ENCODE results near the gene CD164L2. TPM values are rescaled to one million over a fixed set of nuclear protein-coding genes. Genes with fewer than 3 reads are reported as not detected.

Gene CD164L2
- total RNA-seq, 2 donors from 2014 or later: not detected

- H3K36me3 Mint-ChIP-seq: no peaks in the 10 kb centered on the region
- no peak overlapping the region for H3K27ac Mint-ChIP-seq
- ATAC-seq (no peak), DNase-seq (ENCODE audit: low spot score in 2 of 2) (no peak)
- no peaks in the 10 kb centered on the region for H3K9me3 Mint-ChIP-seq
These were observed 5.2 kb downstream of the CD164L2 start for GRCh38 chr1:27377760-27378495.

- H3K27ac Mint-ChIP-seq: peak within 1 kb of the TSS in 1 of 2 donors; percentile 8
These were observed 8.6 kb downstream of the CD164L2 start, which contains the start of gene FCN3 for GRCh38 chr1:27374362-27375086. Gene FCN3, minus strand, starts transcription at chr1:27374824. Its CDS starts 6 bp downstream, at chr1:27374818.

GRCh38 chr1:27372808-27373690, 10.1 kb downstream of the CD164L2 start:
- Mint-ChIP-seq H3K27ac (peak overlapping the region in 1 of 2 donors; percentile 29), H3K36me3 (no peaks in the 10 kb centered on the region), H3K9me3 (no peaks in the 10 kb centered on the region)
- no peak for DNase-seq (ENCODE audit: low spot score in 2 of 2)
- ATAC-seq: no peak

More at GRCh38 chr1:27374362-27375086, 8.6 kb downstream of the CD164L2 start, which contains the start of gene FCN3:
- H3K9me3 Mint-ChIP-seq: no peaks in the 10 kb centered on the region
- H3K36me3 Mint-ChIP-seq: no peaks in the 10 kb centered on the region
- DNase-seq (ENCODE audit: low spot score in 2 of 2) (no peak), ATAC-seq (no peak)

- no peak for ATAC-seq
- H3K36me3 Mint-ChIP-seq: no peaks in the 10 kb centered on the region
- DNase-seq (ENCODE audit: low spot score in 2 of 2): no peak
- peak overlapping the region in 1 of 2 donors; percentile 29 for H3K27ac Mint-ChIP-seq
- H3K9me3 Mint-ChIP-seq: no peaks in the 10 kb centered on the region
These were observed 10.9 kb downstream of the CD164L2 start for GRCh38 chr1:27372022-27372807.

- Mint-ChIP-seq H3K9me3 (no peaks in the 10 kb centered on the region), H3K27ac (no peak overlapping the region), H3K36me3 (no peaks in the 10 kb centered on the region)
- ATAC-seq (no peak), DNase-seq (ENCODE audit: low spot score in 2 of 2) (no peak)
These were observed 14.1 kb downstream of the CD164L2 start for GRCh38 chr1:27368869-27369582.

GRCh38 chr1:27367160-27367650, 15.9 kb downstream of the CD164L2 start:
- H3K27ac Mint-ChIP-seq: no peak overlapping the region
- H3K9me3 Mint-ChIP-seq: no peaks in the 10 kb centered on the region
- no peaks in the 10 kb centered on the region for H3K36me3 Mint-ChIP-seq
- no peak for ATAC-seq
- no peak for DNase-seq (ENCODE audit: low spot score in 2 of 2)

GRCh38 chr1:27366411-27367159, 16.5 kb downstream of the CD164L2 start, which contains the start of gene MAP3K6:
Gene MAP3K6, minus strand, starts transcription at chr1:27366961. Its CDS starts 364 bp downstream, at chr1:27366597.
- no peaks in the 10 kb centered on the region for H3K36me3 Mint-ChIP-seq
- no peaks in the 10 kb centered on the region for H3K9me3 Mint-ChIP-seq
- ATAC-seq (peak in 1 of 2 donors; percentile 54), DNase-seq (ENCODE audit: low spot score in 2 of 2) (peak in 1 of 2 donors; percentile 70)
- H3K27ac Mint-ChIP-seq: peak within 1 kb of the TSS in 1 of 2 donors; percentile 93

- DNase-seq (ENCODE audit: low spot score in 2 of 2) (peak; percentile 77 to 88), ATAC-seq (peak; percentile 75 to 82)
- H3K36me3 Mint-ChIP-seq: no peaks in the 10 kb centered on the region
- H3K27ac Mint-ChIP-seq: peak overlapping the region in 1 of 2 donors; percentile 93
- H3K9me3 Mint-ChIP-seq: no peaks in the 10 kb centered on the region
These were observed 17.1 kb downstream of the CD164L2 start for GRCh38 chr1:27366113-27366410.

- no peaks in the 10 kb centered on the region for H3K9me3 Mint-ChIP-seq
- H3K36me3 Mint-ChIP-seq: no peaks in the 10 kb centered on the region
- DNase-seq (ENCODE audit: low spot score in 2 of 2) (peak; percentile 70 to 71), ATAC-seq (peak; percentile 75 to 81)
- H3K27ac Mint-ChIP-seq: peak overlapping the region in 1 of 2 donors; percentile 93
These were observed 17.6 kb downstream of the CD164L2 start for GRCh38 chr1:27365372-27366112.

GRCh38 chr1:27364696-27365371, 18.3 kb downstream of the CD164L2 start:
- ATAC-seq (no peak), DNase-seq (ENCODE audit: low spot score in 2 of 2) (no peak)
- Mint-ChIP-seq H3K36me3 (no peaks in the 10 kb centered on the region), H3K9me3 (no peaks in the 10 kb centered on the region), H3K27ac (no peak overlapping the region)

- DNase-seq (ENCODE audit: low spot score in 2 of 2) (no peak), ATAC-seq (no peak)
- Mint-ChIP-seq H3K36me3 (no peaks in the 10 kb centered on the region), H3K9me3 (no peaks in the 10 kb centered on the region), H3K27ac (no peak overlapping the region)
These were observed 19.1 kb downstream of the CD164L2 start for GRCh38 chr1:27363766-27364695.

- Mint-ChIP-seq H3K36me3 (no peaks in the 10 kb centered on the region), H3K9me3 (no peaks in the 10 kb centered on the region), H3K27ac (no peak overlapping the region)
- ATAC-seq (no peak), DNase-seq (ENCODE audit: low spot score in 2 of 2) (no peak)
These were observed 21.6 kb downstream of the CD164L2 start for GRCh38 chr1:27361553-27361952.

GRCh38 chr1:27361044-27361402, 22.1 kb downstream of the CD164L2 start:
- H3K36me3 Mint-ChIP-seq: no peaks in the 10 kb centered on the region
- no peak for ATAC-seq
- peak overlapping the region in 1 of 2 donors; percentile 22 for H3K27ac Mint-ChIP-seq
- no peaks in the 10 kb centered on the region for H3K9me3 Mint-ChIP-seq
- DNase-seq (ENCODE audit: low spot score in 2 of 2): no peak
